ENCODE measurements around the gene PGBD2.
A peak's percentile ranks its signal among the peaks of the same experiment; 100 is the strongest.

Gene PGBD2

DNA sequence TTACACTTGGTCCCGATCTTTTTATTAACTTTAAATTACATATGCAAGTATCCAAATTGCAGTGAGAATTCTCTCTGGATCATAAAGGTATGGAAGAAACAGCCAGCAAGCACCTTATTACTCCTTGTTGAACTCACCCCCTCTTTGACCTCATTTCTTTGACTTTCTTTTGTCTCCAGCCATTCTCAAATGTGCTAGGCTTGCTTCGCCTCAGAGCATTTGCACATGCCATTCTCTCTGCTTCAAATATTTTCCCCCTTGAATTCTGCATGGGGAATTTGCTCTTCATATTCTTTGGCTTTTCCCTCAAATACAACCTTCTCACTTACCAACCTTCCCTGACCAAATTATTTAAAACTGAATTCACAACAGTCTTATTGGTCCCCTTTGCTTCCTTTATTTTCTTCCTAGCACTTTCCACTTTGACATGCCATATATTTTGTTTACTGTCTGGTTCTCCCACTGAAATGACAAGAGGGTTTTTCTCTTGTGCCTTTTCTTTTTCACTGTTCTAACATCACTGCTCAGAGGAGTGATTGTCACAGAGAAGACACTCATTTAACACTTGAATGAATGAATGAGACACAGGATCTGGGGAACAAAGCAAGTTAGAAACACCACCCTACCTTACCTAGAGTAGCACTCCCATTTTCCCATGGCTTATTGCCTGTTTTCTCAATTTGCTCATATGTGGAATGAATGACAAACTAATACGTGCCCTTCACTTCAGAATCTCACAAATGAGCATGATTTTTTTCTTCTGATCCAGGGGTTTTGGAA lies 1.4 kb upstream of the PGBD2 start:
- no peak for TF ChIP-seq PAX5 (IDR thresholded peaks at IDR 0.05; ENCODE audit: insufficient read depth, low read length, severe bottlenecking)
- no peak for TF ChIP-seq POU2F2 (IDR thresholded peaks at IDR 0.05; ENCODE audit: low read depth, low read length)
- TF ChIP-seq SPI1 (IDR thresholded peaks at IDR 0.05; ENCODE audit: low read depth, low read length), result no peak
- no peak for TF ChIP-seq POLR2AphosphoS5 (IDR thresholded peaks at IDR 0.05; ENCODE audit: low read depth, low read length)
- TF ChIP-seq POLR2A (IDR thresholded peaks at IDR 0.05; ENCODE audit: low read depth, low read length), result no peak
- TF ChIP-seq TAF1 (IDR thresholded peaks at IDR 0.05; ENCODE audit: low read depth, low read length), result no peak
- DNase-seq (ENCODE audit: insufficient read length, low spot score), result no peak
- peak; percentile 57 for FAIRE-seq

DNA sequence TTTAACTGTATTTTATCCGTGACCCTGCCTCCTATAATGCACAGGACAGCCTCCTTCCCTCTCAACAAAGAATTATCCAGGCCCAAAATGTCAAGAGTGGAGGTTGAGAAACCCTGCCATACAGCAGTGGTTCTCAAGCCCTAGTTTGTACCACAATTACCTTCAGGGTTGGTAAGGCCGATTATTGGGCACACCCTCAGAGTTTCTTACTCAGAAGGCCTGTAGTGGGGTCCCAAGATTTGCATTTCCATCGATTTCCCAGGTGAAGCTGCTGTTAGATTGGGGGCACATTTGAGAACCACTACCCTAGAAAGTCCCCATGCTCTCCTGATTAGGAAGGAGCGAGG lies 400 bp upstream of the PGBD2 start:
- no peak for TF ChIP-seq POU2F2 (IDR thresholded peaks at IDR 0.05; ENCODE audit: low read depth, low read length)
- no peak for TF ChIP-seq PAX5 (IDR thresholded peaks at IDR 0.05; ENCODE audit: insufficient read depth, low read length, severe bottlenecking)
- TF ChIP-seq POLR2A (IDR thresholded peaks at IDR 0.05; ENCODE audit: low read depth, low read length), result no peak
- TF ChIP-seq POLR2AphosphoS5 (IDR thresholded peaks at IDR 0.05; ENCODE audit: low read depth, low read length), result no peak
- TF ChIP-seq SPI1 (IDR thresholded peaks at IDR 0.05; ENCODE audit: low read depth, low read length), result no peak
- TF ChIP-seq TAF1 (IDR thresholded peaks at IDR 0.05; ENCODE audit: low read depth, low read length), result no peak
- no peak for FAIRE-seq
- DNase-seq (ENCODE audit: insufficient read length, low spot score), result no peak

GRCh38 chr1:248906753-248907661 lies 972 bp downstream of the PGBD2 start:
- TF ChIP-seq POLR2AphosphoS5 (IDR thresholded peaks at IDR 0.05; ENCODE audit: low read depth, low read length) (no peak), PAX5 (IDR thresholded peaks at IDR 0.05; ENCODE audit: insufficient read depth, low read length, severe bottlenecking) (no peak), POU2F2 (IDR thresholded peaks at IDR 0.05; ENCODE audit: low read depth, low read length) (no peak), SPI1 (IDR thresholded peaks at IDR 0.05; ENCODE audit: low read depth, low read length) (no peak), TAF1 (IDR thresholded peaks at IDR 0.05; ENCODE audit: low read depth, low read length) (no peak), POLR2A (IDR thresholded peaks at IDR 0.05; ENCODE audit: low read depth, low read length) (no peak)
- DNase-seq (ENCODE audit: insufficient read length, low spot score), result no peak
- FAIRE-seq, result peak; percentile 28

GRCh38 chr1:248910761-248911160 lies 4.7 kb downstream of the PGBD2 start:
- TF ChIP-seq POLR2AphosphoS5 (IDR thresholded peaks at IDR 0.05; ENCODE audit: low read depth, low read length), result no peak
- TF ChIP-seq POLR2A (IDR thresholded peaks at IDR 0.05; ENCODE audit: low read depth, low read length), result no peak
- no peak for TF ChIP-seq PAX5 (IDR thresholded peaks at IDR 0.05; ENCODE audit: insufficient read depth, low read length, severe bottlenecking)
- no peak for TF ChIP-seq SPI1 (IDR thresholded peaks at IDR 0.05; ENCODE audit: low read depth, low read length)
- TF ChIP-seq TAF1 (IDR thresholded peaks at IDR 0.05; ENCODE audit: low read depth, low read length), result no peak
- TF ChIP-seq POU2F2 (IDR thresholded peaks at IDR 0.05; ENCODE audit: low read depth, low read length), result no peak
- FAIRE-seq (no peak), DNase-seq (ENCODE audit: insufficient read length, low spot score) (no peak)

DNA sequence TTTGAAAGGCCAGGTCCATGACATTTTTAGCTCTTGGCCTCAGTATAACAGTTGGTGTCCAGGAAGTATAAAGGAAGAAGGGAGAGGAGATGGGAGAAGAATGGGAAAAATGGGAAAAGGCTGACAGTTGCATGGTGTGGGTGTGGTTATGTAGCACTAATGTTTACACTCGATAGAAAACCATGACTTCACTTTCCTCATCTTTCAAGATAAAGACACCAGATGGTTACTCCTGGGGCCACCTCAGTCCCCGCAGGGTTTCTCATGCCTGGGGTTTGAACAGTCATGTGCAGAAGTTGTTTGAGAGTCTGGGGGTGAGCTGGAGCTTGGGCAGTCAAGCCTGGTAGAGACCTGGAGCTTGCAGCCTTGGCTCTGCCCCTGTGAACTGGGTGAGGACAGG lies 7.9 kb downstream of the PGBD2 start:
- TF ChIP-seq POLR2AphosphoS5 (IDR thresholded peaks at IDR 0.05; ENCODE audit: low read depth, low read length) (no peak), SPI1 (IDR thresholded peaks at IDR 0.05; ENCODE audit: low read depth, low read length) (no peak), POU2F2 (IDR thresholded peaks at IDR 0.05; ENCODE audit: low read depth, low read length) (no peak), TAF1 (IDR thresholded peaks at IDR 0.05; ENCODE audit: low read depth, low read length) (no peak), PAX5 (IDR thresholded peaks at IDR 0.05; ENCODE audit: insufficient read depth, low read length, severe bottlenecking) (no peak), POLR2A (IDR thresholded peaks at IDR 0.05; ENCODE audit: low read depth, low read length) (no peak)
- DNase-seq (ENCODE audit: insufficient read length, low spot score), result no peak
- FAIRE-seq, result no peak

- DNase-seq (ENCODE audit: insufficient read length, low spot score) (no peak), FAIRE-seq (no peak)
- TF ChIP-seq POLR2A (IDR thresholded peaks at IDR 0.05; ENCODE audit: low read depth, low read length), result no peak
- TF ChIP-seq POLR2AphosphoS5 (IDR thresholded peaks at IDR 0.05; ENCODE audit: low read depth, low read length), result no peak
- TF ChIP-seq TAF1 (IDR thresholded peaks at IDR 0.05; ENCODE audit: low read depth, low read length), result no peak
- no peak for TF ChIP-seq POU2F2 (IDR thresholded peaks at IDR 0.05; ENCODE audit: low read depth, low read length)
- no peak for TF ChIP-seq PAX5 (IDR thresholded peaks at IDR 0.05; ENCODE audit: insufficient read depth, low read length, severe bottlenecking)
- no peak for TF ChIP-seq SPI1 (IDR thresholded peaks at IDR 0.05; ENCODE audit: low read depth, low read length)
Measured at GRCh38 chr1:248914796-248915381, 8.9 kb downstream of the PGBD2 start.

GRCh38 chr1:248918131-248918530 lies 12.1 kb downstream of the PGBD2 start:
- TF ChIP-seq TAF1 (IDR thresholded peaks at IDR 0.05; ENCODE audit: low read depth, low read length), result no peak
- TF ChIP-seq SPI1 (IDR thresholded peaks at IDR 0.05; ENCODE audit: low read depth, low read length), result no peak
- TF ChIP-seq POU2F2 (IDR thresholded peaks at IDR 0.05; ENCODE audit: low read depth, low read length), result no peak
- no peak for TF ChIP-seq POLR2AphosphoS5 (IDR thresholded peaks at IDR 0.05; ENCODE audit: low read depth, low read length)
- TF ChIP-seq POLR2A (IDR thresholded peaks at IDR 0.05; ENCODE audit: low read depth, low read length), result no peak
- no peak for TF ChIP-seq PAX5 (IDR thresholded peaks at IDR 0.05; ENCODE audit: insufficient read depth, low read length, severe bottlenecking)
- no peak for DNase-seq (ENCODE audit: insufficient read length, low spot score)
- FAIRE-seq, result no peak

DNA sequence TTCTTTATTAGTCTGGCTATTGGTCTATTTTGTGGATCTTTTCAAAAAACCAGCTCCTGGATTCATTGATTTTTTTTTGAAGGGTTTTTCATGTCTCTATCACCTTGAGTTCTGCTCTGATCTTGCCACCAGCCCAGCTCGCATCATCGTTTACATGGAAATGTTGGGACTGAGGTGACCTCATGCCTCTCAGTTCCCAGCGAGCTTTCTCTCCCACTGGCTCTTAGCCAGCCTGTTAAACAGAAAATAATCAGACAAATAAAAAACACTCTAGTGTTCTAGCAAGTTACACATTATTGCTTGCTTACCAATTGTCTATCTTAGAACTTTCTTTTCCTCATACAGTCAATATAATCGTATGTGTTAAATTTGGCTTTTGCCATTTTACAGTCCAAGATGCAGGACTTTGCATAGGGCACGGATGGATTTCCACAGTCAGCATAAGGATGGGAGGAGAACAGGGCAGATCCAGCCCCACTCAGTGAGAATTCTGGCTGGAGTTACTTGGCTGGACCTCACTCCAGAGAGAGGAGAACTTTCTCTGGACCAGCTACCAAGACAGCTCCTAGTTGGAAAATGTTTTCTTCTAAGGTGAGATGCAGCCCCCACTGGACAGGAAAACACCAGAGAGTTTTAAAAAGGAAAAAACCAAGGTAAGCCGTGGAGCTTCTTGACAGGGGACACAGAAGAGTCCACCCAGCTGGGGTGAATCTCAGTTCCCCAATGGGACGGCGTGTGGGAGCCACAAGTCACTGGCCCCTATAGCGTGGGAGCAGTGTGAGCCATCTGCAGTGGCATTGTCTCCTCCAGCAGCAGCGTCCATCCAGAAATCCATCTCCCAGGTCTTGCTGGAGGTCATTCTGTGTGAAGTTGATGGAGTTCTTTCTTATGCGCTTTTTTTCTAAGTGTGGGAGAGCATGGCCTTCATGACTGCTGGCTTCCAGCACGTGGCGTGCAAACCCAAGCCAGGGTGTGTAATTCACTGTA lies 17.6 kb downstream of the PGBD2 start:
- DNase-seq (ENCODE audit: insufficient read length, low spot score) (no peak), FAIRE-seq (no peak)
- TF ChIP-seq SPI1 (IDR thresholded peaks at IDR 0.05; ENCODE audit: low read depth, low read length) (peak; percentile 71), POLR2A (IDR thresholded peaks at IDR 0.05; ENCODE audit: low read depth, low read length) (no peak)

Measured in GM12891 (cell line).